Limb (tissue), 2 donors: Measurements from ENCODE around the gene GPR156.
"Not testable (repeated sequence)": the region's sequence is repeated elsewhere in the genome, so short reads cannot be mapped to it uniquely, and the experiment has no call there.

Source experiments
- DNase-seq, 2 donors: peaks; one replicate each; pipeline ENCODE4 v3.0.0-alpha.2; 2016; ENCODE audit errors: extremely low spot score in 2 of 2

The GPR156 gene

GRCh38 chr3:120162400-120162799, 122.6 kb downstream of the GPR156 start:
- no peak for DNase-seq

DNA sequence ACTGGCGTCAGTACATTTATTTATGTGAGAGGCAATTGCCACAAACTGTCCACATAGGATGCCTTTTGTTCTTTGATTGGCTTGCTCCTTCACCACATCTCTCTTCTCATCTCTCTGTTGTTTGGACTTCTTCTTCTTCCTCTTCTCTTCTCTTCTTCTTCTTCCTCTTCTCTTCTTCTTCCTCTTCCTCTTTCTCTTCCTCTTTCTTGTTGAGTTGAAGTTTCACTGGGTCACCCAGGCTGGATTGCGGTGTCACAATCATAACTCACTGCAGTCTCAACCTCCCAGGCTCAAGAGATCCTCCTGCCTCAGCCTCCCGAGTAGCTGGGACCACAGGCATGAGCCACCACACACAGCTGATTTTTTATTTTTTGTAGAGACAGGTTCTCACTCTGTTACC, 123.1 kb downstream of the GPR156 start:
- DNase-seq: no peak

- no peak for DNase-seq
Observed at GRCh38 chr3:120160050-120160449, 125.0 kb downstream of the GPR156 start.

GRCh38 chr3:120157681-120158080, 127.3 kb downstream of the GPR156 start:
- no peak for DNase-seq

- DNase-seq: no peak
Observed at GRCh38 chr3:120157113-120157512, 127.9 kb downstream of the GPR156 start.

- no peak for DNase-seq
Observed at GRCh38 chr3:120156699-120157098, 128.3 kb downstream of the GPR156 start.

- DNase-seq: not testable (repeated sequence)
Observed at GRCh38 chr3:120155694-120156093, 129.3 kb downstream of the GPR156 start.

GRCh38 chr3:120155108-120155507, 129.9 kb downstream of the GPR156 start:
- no peak for DNase-seq

GRCh38 chr3:120153294-120153693, 131.7 kb downstream of the GPR156 start:
- DNase-seq: no peak

DNA sequence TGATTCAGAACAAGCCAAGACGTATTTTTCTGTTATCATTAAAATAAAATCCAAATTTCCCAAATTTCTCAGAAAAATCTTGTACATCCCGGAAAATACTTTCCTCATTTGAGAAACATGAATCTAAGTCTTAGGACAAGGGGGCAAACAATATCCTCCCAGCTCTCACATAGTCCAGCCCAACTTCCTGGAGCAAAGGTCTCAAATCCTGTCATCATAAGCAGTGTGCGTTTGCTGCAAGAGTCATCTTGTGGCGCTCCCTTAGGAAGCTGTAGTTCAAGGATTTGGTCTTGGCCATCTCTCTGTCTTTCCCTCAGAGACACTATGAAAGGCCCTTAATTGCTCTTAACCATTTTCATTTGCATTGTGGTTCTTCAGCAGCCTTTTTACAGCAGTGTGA, 133.2 kb downstream of the GPR156 start:
- DNase-seq: no peak

GRCh38 chr3:120148187-120148949, 136.7 kb downstream of the GPR156 start:
- no peak for DNase-seq

DNA sequence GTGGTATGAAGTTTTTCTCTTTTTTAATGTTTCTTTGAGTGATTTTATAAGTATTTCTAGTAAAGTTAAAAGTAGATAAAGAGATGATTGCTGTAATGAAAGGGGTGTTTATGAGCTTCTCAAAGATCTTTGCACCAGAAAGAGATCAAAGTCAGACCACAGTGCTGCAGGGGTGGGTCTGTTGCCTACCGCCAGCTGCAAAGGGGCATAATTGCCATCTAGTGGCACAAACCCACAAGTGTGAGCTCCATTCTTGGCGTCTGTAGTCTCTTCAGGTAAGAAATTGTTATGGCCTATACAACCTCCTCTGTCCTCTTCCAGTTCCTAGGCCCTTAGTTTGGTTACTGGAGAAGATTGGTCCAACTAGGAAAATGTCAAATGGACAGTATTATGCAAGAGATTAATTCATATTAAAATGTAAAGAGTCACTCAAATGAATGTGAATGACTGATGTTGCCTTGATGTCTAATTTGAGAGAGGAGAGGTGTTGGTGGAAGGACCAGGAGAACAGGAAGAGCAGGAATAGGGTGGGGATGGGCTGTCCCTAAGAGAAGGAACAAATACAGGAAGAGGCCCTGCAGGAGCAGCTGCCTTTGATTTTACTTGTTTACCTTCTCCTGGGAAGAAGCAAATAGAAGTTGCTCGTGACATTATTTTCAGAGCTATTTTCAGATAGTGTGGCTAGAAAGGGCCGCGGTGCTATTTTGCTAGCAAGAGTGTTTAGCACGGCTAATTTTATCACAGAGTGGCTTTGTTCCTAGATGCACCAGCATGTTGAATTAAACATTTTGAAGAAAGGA, 137.8 kb downstream of the GPR156 start:
- peak in 1 of 2 donors; percentile 2 for DNase-seq

GRCh38 chr3:120145542-120146285, 139.3 kb downstream of the GPR156 start:
- DNase-seq: no peak

- DNase-seq: no peak
Observed at GRCh38 chr3:120144267-120144666, 140.8 kb downstream of the GPR156 start.

DNA sequence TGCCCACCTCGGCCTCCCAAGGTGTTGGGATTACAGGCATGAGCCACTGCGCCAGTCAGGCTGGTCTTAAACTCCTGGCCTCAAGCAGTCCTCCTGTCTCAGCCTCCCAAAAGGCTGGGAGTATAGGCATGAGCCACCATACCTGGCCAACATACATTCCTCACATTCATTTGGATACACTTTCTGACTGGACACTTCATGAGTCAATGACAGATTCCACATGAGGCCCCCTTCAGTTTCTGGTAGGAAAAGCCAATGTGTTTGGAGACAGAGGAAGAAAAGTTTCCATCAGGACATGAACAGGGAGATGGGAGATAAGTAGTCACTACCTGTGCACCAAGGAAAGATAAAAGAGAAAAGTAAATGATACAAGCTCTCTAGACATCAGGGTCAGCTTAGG, 141.3 kb downstream of the GPR156 start:
- no peak for DNase-seq

DNA sequence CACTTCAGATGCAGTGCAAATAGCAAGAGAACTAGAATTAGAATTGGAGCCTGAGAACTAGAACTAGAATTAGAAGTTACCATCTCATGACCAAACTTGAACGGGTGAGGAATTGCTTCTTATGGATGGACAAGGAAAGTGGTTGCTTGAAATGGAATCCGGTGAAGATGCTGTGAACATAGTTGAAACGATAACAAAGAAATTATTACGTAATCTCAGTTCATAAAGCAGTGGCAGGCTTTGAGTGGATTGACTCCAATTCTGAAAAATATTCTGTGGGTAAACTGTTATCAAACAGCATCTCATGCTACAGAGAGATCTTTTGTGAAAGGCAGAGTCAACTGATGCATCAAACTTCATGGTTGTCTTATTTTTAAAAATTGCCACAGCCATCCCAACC, 142.8 kb downstream of the GPR156 start:
- no peak for DNase-seq

DNA sequence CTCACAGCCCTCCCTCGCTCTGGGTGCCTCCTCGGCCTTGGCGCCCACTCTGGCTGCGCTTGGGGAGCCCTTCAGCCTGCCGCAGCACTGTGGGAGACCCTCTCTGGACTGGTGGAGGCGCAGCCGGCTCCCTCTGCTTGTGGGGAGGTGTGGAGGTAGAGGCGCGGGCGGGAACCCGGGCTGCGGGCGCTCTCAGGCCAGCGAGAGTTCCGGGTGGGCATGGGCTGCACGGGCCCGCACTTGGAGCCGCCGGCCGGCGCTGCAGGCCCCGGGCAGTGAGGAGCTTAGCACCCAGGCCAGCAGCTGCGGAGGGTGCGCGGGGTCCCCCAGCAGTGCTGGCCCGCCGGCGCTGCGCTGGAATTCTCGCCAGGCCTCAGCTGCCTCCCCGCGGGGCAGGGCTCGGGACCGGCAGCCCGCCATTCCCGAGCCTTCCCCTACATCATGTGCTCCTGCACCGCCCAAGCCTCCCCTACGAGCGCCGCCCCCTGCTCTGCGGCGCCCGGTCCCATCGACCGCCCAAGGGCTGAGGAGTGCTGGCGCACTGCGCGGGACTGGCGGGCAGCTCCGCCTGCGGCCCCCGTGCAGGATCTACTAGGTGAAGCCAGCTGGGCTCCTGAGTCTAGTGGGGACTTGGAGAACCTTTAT, 144.8 kb downstream of the GPR156 start:
- DNase-seq: no peak

DNA sequence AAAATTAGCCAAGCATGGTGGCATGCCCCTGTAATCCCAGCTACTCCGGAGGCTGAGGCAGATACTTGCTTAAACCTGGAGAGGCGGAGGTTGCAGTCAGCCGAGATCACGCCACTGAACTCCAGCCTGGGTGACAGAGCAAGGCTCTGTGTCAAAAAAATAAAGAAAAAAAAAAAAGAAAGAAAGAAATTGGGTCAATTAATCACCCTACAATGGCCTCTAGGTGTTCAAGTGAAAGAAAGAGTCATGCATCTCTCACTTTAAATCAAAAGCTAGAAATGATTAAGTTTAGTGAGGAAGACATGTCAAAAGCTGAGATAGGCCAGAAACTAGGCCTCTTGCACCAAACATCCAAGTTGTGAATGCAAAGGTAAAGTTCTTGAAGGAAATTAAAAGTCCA, 145.9 kb downstream of the GPR156 start:
- DNase-seq: no peak

DNA sequence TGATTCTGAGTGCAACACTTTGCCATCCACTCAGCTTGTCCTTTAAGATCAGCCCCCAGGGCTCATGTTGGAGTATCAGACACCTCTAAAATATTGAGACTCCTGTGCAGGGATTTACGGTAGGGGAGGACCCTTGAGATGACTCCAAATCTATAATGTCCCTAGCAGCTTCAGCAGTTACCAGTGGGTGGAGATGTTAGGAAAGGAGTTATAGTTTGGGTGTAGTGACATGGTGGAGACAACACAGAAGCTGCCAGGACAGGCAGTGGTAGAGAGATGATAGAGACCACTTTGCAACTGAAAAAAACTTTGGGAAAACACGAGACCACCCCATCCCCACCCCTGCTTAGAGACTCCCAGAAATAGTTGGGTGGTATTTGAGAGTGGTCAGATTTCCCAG, 147.5 kb downstream of the GPR156 start:
- DNase-seq: no peak

- no peak for DNase-seq
Observed at GRCh38 chr3:120130656-120131055, 154.4 kb downstream of the GPR156 start.

- DNase-seq: no peak
Observed at GRCh38 chr3:120129718-120130513, 155.1 kb downstream of the GPR156 start.
